CD4-positive, alpha-beta memory T cell (primary cell): ENCODE measurements around the gene OBSCN. TPM values are rescaled to one million over a fixed set of nuclear protein-coding genes. Genes with fewer than 3 reads are reported as not detected.
A peak's percentile ranks its signal among the peaks of the same experiment; 100 is the strongest.

Experiments used
- CTCF ChIA-PET: fragments of 350-600 bp; sonication (Branson Sonifier 250); formaldehyde crosslinking; loops from one replicate; lab custom pipeline; 2021; ENCODE audit warnings: inconsistent platforms; ENCODE audit not compliant: partially characterized antibody; lab: Charles Lee
- POLR2A ChIA-PET: fragments of 350-600 bp; sonication (Branson Sonifier 250); formaldehyde crosslinking; loops from one replicate; lab custom pipeline; 2021; ENCODE audit not compliant: partially characterized antibody; lab: Charles Lee
- DNase-seq, 5 donors: peaks; one replicate each; pipeline versions ENCODE4 v3.0.0 to v3.0.0-alpha.2; 2020 to 2022; ENCODE audit warnings: mixed read lengths in 1 of 5
- H3K27ac ChIP-seq: one replicate; pipeline ENCODE4 v1.7.0; 2013; ENCODE audit warnings: low read depth, low read length
- H3K27me3 ChIP-seq: 2 replicates; pipeline ENCODE4 v1.7.0; 2013; ENCODE audit warnings: mild to moderate bottlenecking, low read length, moderate library complexity; ENCODE audit not compliant: insufficient read depth
- H3K36me3 ChIP-seq: 2 replicates; pipeline ENCODE4 v1.7.0; 2013; ENCODE audit warnings: mild to moderate bottlenecking, low read length, moderate library complexity; ENCODE audit not compliant: insufficient read depth
- H3K4me1 ChIP-seq: 2 replicates; pipeline ENCODE4 v1.7.0; 2013; ENCODE audit warnings: mild to moderate bottlenecking, low read length, moderate library complexity; ENCODE audit not compliant: insufficient read depth
- H3K4me3 ChIP-seq, 2 donors: one replicate each; pipeline ENCODE4 v1.7.0; 2013; ENCODE audit warnings: low read length in 2 of 2, mild to moderate bottlenecking in 1 of 2
- H3K9me3 ChIP-seq, 2 donors: one replicate each; pipeline ENCODE4 v1.7.0; 2013; ENCODE audit warnings: low read length in 2 of 2, control low read depth in 1 of 2; ENCODE audit not compliant: control insufficient read depth in 1 of 2
- H3K27ac Mint-ChIP-seq, 7 donors: one replicate each; pipeline ENCODE4 v1.8.0; 2020 to 2021; ENCODE audit warnings: mixed read lengths in 7 of 7, mild to moderate bottlenecking in 6 of 7, inconsistent platforms in 3 of 7, moderate library complexity in 3 of 7
- H3K27me3 Mint-ChIP-seq, 2 donors: one replicate each; pipeline ENCODE4 v1.8.0; 2020 to 2021; ENCODE audit warnings: mixed read lengths in 2 of 2
- H3K36me3 Mint-ChIP-seq, 2 donors: one replicate each; pipeline ENCODE4 v1.8.0; 2020 to 2021; ENCODE audit warnings: mixed read lengths in 2 of 2, inconsistent platforms in 1 of 2, mild to moderate bottlenecking in 1 of 2
- H3K4me1 Mint-ChIP-seq, 4 donors: one replicate each; pipeline ENCODE4 v1.8.0; 2020 to 2021; ENCODE audit warnings: mixed read lengths in 4 of 4, mild to moderate bottlenecking in 1 of 4
- H3K4me3 Mint-ChIP-seq, 8 donors: one replicate each; pipeline ENCODE4 v1.8.0; 2020 to 2021; ENCODE audit warnings: mixed read lengths in 8 of 8, mild to moderate bottlenecking in 7 of 8, moderate library complexity in 6 of 8, inconsistent platforms in 3 of 8
- H3K9me3 Mint-ChIP-seq, 8 donors: one replicate each; pipeline ENCODE4 v1.8.0; 2020 to 2021; ENCODE audit warnings: mixed read lengths in 8 of 8, mild to moderate bottlenecking in 5 of 8, inconsistent platforms in 3 of 8, moderate library complexity in 1 of 8
- intact Hi-C: fragments of 100-400 bp; cut with micrococcal nuclease; formaldehyde crosslinking; loops from one replicate; pipeline ENCODE4 v1.15.1; 2023
- polyA plus RNA-seq, 2 donors: library from polyadenylated mRNA; unstranded; fragments of 300-500 nt; fragmentation: Illumina TruSeq; gene quantifications; one replicate each; pipeline ENCODE4 v1.2.3, GENCODE V29; 2021
- total RNA-seq, 2 experiments: library from RNA; stranded (reverse); gene quantifications; one replicate each; pipeline ENCODE4 v1.2.3, GENCODE V29; 2021

OBSCN gene
- total and polyA plus RNA-seq, 4 experiments from 2014 or later = 0.19 to 91.4 (median 39.8) TPM

GRCh38 chr1:228279011-228279721 lies 71.3 kb downstream of the OBSCN start:
- Mint-ChIP-seq H3K4me3 (no peak overlapping the region), H3K27ac (no peak overlapping the region)

GRCh38 chr1:228279722-228280105 lies 71.9 kb downstream of the OBSCN start:
- Histone ChIP-seq H3K27ac (no peak overlapping the region), H3K9me3 (no peaks in the 10 kb centered on the region), H3K27me3 (no peaks in the 10 kb centered on the region), H3K4me1 (peaks cover 8% of the 10 kb centered on the region), H3K36me3 (peaks cover 3% of the 10 kb centered on the region), H3K4me3 (no peak overlapping the region)
- DNase-seq = no peak
- peaks cover 0 to 6% (median 4%) of the 10 kb centered on the region in 4 donors for H3K4me1 Mint-ChIP-seq
- intact Hi-C loops = loop anchor here (5.0 kb wide), 1 partner anchor 128 kb away; the partner anchor contains the start of gene TRIM11
- CTCF ChIA-PET = no interaction called here
- no peak overlapping the region for H3K4me3 Mint-ChIP-seq
- no peaks in the 10 kb centered on the region for H3K9me3 Mint-ChIP-seq
- peak overlapping the region in 1 of 7 donors; percentile 53 for H3K27ac Mint-ChIP-seq
- H3K36me3 Mint-ChIP-seq = peaks cover 3 to 13% of the 10 kb centered on the region in 2 donors
- H3K27me3 Mint-ChIP-seq = no peaks in the 10 kb centered on the region
- POLR2A ChIA-PET = no interaction called here

More at GRCh38 chr1:228279011-228279721, 71.3 kb downstream of the OBSCN start:
- Mint-ChIP-seq H3K9me3 (no peaks in the 10 kb centered on the region), H3K4me1 (peaks cover 0 to 11% (median 7%) of the 10 kb centered on the region in 4 donors), H3K27me3 (no peaks in the 10 kb centered on the region), H3K36me3 (peaks cover 3 to 10% of the 10 kb centered on the region in 2 donors)
- Histone ChIP-seq H3K9me3 (no peaks in the 10 kb centered on the region), H3K36me3 (peaks cover 3% of the 10 kb centered on the region), H3K4me1 (peaks cover 8% of the 10 kb centered on the region), H3K4me3 (no peak overlapping the region), H3K27me3 (no peaks in the 10 kb centered on the region), H3K27ac (no peak overlapping the region)
- ChIA-PET CTCF (no interaction called here), POLR2A (no interaction called here)
- DNase-seq = no peak
- intact Hi-C loops = loop anchor here (5.0 kb wide), 1 partner anchor 128 kb away; the partner anchor contains the start of gene TRIM11

DNA sequence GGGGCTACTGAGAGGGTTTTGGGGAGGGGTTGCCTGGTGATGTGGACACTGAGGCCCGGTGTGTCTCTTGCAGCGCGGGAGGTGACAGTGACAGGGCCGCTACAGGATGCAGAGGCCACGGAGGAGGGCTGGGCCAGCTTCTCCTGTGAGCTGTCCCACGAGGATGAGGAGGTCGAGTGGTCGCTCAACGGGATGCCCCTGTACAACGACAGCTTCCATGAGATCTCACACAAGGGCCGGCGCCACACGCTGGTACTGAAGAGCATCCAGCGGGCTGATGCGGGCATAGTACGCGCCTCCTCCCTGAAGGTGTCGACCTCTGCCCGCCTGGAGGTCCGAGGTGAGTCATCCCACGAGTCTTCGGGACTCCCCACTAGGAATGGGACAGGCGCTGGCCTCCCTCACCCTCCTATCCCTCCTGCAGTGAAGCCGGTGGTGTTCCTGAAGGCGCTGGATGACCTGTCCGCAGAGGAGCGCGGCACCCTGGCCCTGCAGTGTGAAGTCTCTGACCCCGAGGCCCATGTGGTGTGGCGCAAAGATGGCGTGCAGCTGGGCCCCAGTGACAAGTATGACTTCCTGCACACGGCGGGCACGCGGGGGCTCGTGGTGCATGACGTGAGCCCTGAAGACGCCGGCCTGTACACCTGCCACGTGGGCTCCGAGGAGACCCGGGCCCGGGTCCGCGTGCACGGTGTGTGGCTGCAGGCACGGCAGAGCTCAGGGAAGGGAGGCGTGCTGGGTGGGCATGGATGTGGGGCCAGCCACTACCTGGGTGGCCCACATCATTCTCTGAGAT lies 72.5 kb downstream of the OBSCN start:
- H3K4me3 Mint-ChIP-seq = no peak overlapping the region
- DNase-seq = no peak
- peaks cover 4 to 15% of the 10 kb centered on the region in 2 donors for H3K36me3 Mint-ChIP-seq
- H3K27ac Mint-ChIP-seq = peak overlapping the region in 1 of 7 donors; percentile 53
- CTCF ChIA-PET = no interaction called here
- no peak overlapping the region for H3K4me3 ChIP-seq
- no peaks in the 10 kb centered on the region for H3K9me3 Mint-ChIP-seq
- H3K4me1 Mint-ChIP-seq = no peaks in the 10 kb centered on the region
- H3K36me3 ChIP-seq = peaks cover 3% of the 10 kb centered on the region
- intact Hi-C loops = no loop called here
- POLR2A ChIA-PET = no interaction called here
- H3K4me1 ChIP-seq = peaks cover 3% of the 10 kb centered on the region
- H3K27me3 ChIP-seq = no peaks in the 10 kb centered on the region
- no peaks in the 10 kb centered on the region for H3K27me3 Mint-ChIP-seq
- no peak overlapping the region for H3K27ac ChIP-seq
- no peaks in the 10 kb centered on the region for H3K9me3 ChIP-seq

GRCh38 chr1:228280961-228281591 lies 73.2 kb downstream of the OBSCN start:
- H3K9me3 Mint-ChIP-seq = no peaks in the 10 kb centered on the region
- CTCF ChIA-PET = no interaction called here
- DNase-seq = no peak
- no peaks in the 10 kb centered on the region for H3K4me1 Mint-ChIP-seq
- H3K27me3 Mint-ChIP-seq = no peaks in the 10 kb centered on the region
- intact Hi-C loops = no loop called here
- Histone ChIP-seq H3K27ac (no peak overlapping the region), H3K4me1 (peaks cover 3% of the 10 kb centered on the region), H3K9me3 (no peaks in the 10 kb centered on the region), H3K4me3 (no peak overlapping the region), H3K36me3 (peaks cover 3% of the 10 kb centered on the region), H3K27me3 (no peaks in the 10 kb centered on the region)
- peaks cover 7 to 18% of the 10 kb centered on the region in 2 donors for H3K36me3 Mint-ChIP-seq
- H3K4me3 Mint-ChIP-seq = no peak overlapping the region
- POLR2A ChIA-PET = no interaction called here
- no peak overlapping the region for H3K27ac Mint-ChIP-seq

GRCh38 chr1:228281631-228282328 lies 73.9 kb downstream of the OBSCN start:
- no peak overlapping the region for H3K27ac Mint-ChIP-seq
- CTCF ChIA-PET = no interaction called here

DNA sequence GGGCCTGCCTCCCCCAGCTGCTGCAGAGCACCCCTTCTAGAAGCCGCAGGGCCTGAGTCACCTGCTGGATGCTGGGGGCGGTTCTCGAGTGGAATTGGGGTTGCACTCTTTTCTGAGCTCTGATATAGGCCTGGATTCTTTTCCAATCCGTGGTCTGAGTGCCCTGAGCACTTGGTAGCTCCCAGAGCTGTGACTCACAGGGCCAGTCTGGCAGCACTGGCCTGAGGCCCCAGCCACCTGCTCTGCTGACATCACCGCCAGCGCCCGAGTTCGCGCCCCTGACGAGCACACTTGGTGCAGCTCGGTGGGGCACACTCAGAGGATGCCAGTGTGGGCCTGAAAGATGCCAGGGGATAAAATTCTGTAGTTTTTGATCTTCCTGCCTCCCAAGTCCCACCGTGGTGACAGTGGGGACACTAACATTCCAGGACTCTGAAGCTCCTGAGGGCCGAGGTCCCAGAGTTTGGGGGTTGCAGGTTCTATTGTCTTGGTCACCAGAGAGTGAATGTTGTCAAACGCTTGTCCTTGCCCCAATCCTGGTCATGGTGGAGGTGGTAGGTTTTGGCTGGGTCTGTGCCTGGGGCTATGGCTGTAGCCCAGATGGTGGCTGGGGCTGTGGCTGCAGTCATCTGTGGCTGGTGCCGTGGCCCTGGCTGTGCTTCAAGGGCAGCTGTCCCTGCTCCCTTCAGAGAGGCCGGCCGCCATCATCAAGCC lies 74.6 kb downstream of the OBSCN start:
- Histone ChIP-seq H3K27ac (no peak overlapping the region), H3K36me3 (peaks cover 3% of the 10 kb centered on the region), H3K9me3 (no peaks in the 10 kb centered on the region), H3K4me1 (no peaks in the 10 kb centered on the region), H3K4me3 (no peak overlapping the region), H3K27me3 (no peaks in the 10 kb centered on the region)
- no peaks in the 10 kb centered on the region for H3K27me3 Mint-ChIP-seq
- no peak overlapping the region for H3K27ac Mint-ChIP-seq
- no peak overlapping the region for H3K4me3 Mint-ChIP-seq
- no peak for DNase-seq
- CTCF ChIA-PET = no interaction called here
- H3K9me3 Mint-ChIP-seq = no peaks in the 10 kb centered on the region
- no peaks in the 10 kb centered on the region for H3K4me1 Mint-ChIP-seq
- intact Hi-C loops = no loop called here
- H3K36me3 Mint-ChIP-seq = peaks cover 7 to 20% of the 10 kb centered on the region in 2 donors
- POLR2A ChIA-PET = no interaction called here

More at GRCh38 chr1:228281631-228282328, 73.9 kb downstream of the OBSCN start:
- H3K9me3 Mint-ChIP-seq = no peaks in the 10 kb centered on the region
- H3K4me1 Mint-ChIP-seq = no peaks in the 10 kb centered on the region
- POLR2A ChIA-PET = no interaction called here
- H3K27me3 Mint-ChIP-seq = no peaks in the 10 kb centered on the region
- Histone ChIP-seq H3K27me3 (no peaks in the 10 kb centered on the region), H3K4me3 (no peak overlapping the region), H3K27ac (no peak overlapping the region), H3K4me1 (no peaks in the 10 kb centered on the region), H3K9me3 (no peaks in the 10 kb centered on the region), H3K36me3 (peaks cover 3% of the 10 kb centered on the region)
- no peak for DNase-seq
- H3K4me3 Mint-ChIP-seq = no peak overlapping the region
- H3K36me3 Mint-ChIP-seq = peaks cover 7 to 18% of the 10 kb centered on the region in 2 donors
- intact Hi-C loops = no loop called here
